ENCODE measurements around the gene SGPL1. TPM values are rescaled to one million over a fixed set of nuclear protein-coding genes. Genes with fewer than 3 reads are reported as not detected.

SGPL1 gene
- total and polyA plus RNA-seq, 10 of the 15 experiments (the other 5 are each of a cell fraction or from before 2014, with no cell fraction given): 4.9 to 20.7 (median 10.6) TPM

DNA sequence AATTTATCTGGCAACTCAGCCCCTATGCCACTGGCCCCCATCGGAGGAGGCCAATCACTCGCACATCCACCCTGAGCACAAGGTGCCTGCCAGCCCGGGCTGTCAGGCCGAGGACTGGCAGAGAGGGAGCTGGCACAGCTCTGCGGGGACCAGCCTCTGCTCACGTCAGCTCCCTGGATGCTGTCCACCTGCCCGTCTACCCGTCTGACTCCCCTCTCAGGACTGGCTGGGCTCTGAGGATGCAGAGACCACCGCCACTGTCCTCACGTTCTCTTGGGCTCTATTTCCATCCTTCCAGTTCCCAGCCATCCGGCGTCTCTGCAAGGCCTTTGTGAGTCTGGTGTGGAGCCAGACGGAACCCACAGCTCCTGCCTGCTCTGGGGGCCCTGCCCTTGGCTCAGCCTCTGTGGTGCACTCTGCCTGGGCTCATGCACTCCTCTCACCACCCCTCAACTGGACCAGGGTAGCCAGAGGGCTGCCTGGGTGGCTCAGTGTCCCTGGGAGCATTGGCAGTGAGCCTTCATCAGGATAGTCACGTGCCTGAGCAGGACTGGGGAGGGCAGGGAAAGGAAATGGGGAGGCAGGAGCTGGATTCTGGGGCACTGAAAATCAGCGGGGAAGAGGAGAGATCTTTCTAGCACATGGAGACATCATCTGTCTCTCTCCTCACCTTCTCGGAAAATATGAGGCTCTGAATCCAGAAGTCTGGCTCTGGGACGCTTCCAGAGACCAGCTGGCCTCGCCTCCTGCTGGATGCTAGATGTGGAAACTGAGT, 110.7 kb downstream of the SGPL1 start:
- intact Hi-C loops (cut with micrococcal nuclease; ENCODE audit: unreplicated experiment) (loop anchor here (5.0 to 10.0 kb wide), 2 partner anchors 118 to 341 kb away; no protein-coding TSS in a partner anchor), in situ Hi-C loops (cut with MboI) (no loop called here)
- no TSS peak for BruUV-seq (replicated peaks)
- H3K36me3 ChIP-seq (ENCODE audit: control insufficient read depth in 2 of 2, insufficient read depth in 2 of 2, low read length in 1 of 2): no peaks in the 10 kb centered on the region
- FAIRE-seq (no peak), DNase-seq (ENCODE audit: low read depth, low spot score) (no peak), ATAC-seq (no peak)
- H2AFZ ChIP-seq (ENCODE audit: control insufficient read depth, low read depth, low read length): no peak overlapping the region
- SMC1A ChIA-PET (ENCODE audit: uncharacterized antibody, unreplicated experiment): interaction anchor here (1.1 kb wide), 1 partner anchor 61 kb away, joined by 3 read pairs; no protein-coding TSS in a partner anchor
- TF ChIP-seq, protein P1, sequence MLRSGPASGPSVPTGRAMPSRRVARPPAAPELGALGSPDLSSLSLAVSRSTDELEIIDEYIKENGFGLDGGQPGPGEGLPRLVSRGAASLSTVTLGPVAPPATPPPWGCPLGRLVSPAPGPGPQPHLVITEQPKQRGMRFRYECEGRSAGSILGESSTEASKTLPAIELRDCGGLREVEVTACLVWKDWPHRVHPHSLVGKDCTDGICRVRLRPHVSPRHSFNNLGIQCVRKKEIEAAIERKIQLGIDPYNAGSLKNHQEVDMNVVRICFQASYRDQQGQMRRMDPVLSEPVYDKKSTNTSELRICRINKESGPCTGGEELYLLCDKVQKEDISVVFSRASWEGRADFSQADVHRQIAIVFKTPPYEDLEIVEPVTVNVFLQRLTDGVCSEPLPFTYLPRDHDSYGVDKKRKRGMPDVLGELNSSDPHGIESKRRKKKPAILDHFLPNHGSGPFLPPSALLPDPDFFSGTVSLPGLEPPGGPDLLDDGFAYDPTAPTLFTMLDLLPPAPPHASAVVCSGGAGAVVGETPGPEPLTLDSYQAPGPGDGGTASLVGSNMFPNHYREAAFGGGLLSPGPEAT (IDR thresholded peaks at IDR 0.05; ENCODE audit: low read depth): no peak
- TF ChIP-seq, protein P2, sequence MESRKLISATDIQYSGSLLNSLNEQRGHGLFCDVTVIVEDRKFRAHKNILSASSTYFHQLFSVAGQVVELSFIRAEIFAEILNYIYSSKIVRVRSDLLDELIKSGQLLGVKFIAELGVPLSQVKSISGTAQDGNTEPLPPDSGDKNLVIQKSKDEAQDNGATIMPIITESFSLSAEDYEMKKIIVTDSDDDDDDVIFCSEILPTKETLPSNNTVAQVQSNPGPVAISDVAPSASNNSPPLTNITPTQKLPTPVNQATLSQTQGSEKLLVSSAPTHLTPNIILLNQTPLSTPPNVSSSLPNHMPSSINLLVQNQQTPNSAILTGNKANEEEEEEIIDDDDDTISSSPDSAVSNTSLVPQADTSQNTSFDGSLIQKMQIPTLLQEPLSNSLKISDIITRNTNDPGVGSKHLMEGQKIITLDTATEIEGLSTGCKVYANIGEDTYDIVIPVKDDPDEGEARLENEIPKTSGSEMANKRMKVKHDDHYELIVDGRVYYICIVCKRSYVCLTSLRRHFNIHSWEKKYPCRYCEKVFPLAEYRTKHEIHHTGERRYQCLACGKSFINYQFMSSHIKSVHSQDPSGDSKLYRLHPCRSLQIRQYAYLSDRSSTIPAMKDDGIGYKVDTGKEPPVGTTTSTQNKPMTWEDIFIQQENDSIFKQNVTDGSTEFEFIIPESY (IDR thresholded peaks at IDR 0.05): no peak
- TF ChIP-seq SIN3A (IDR thresholded peaks at IDR 0.05; ENCODE audit: low read depth, low read length) (no peak), SREBF2 (IDR thresholded peaks at IDR 0.05; ENCODE audit: low read length) (no peak)
- H3K4me2 ChIP-seq (ENCODE audit: control insufficient read depth, insufficient read depth): no peak overlapping the region
- H3K9ac ChIP-seq (ENCODE audit: control insufficient read depth, insufficient read depth, low read length): no peak overlapping the region
- CTCF ChIA-PET: interaction anchor here (1.0 to 5.0 kb wide), 9 partner anchors 24 to 290 kb away, joined by 3 to 22 read pairs (median 4); no protein-coding TSS in a partner anchor
- no peaks in the 10 kb centered on the region for H3K4me1 ChIP-seq (ENCODE audit: control insufficient read depth, insufficient read depth, low read length)
- no peaks in the 10 kb centered on the region for H3K9me3 ChIP-seq (replicated peaks; ENCODE audit: control insufficient read depth, insufficient read depth, low read length)
- no peaks in the 10 kb centered on the region; a peak in 3 of 4 replicates for H3K27me3 ChIP-seq (replicated peaks in 1 of 2; ENCODE audit: control insufficient read depth in 2 of 2, insufficient read depth in 2 of 2, low read length in 1 of 2)
- 39% methylated on average over 18 of the region's 18 CpGs for WGBS (ENCODE audit: insufficient coverage, insufficient replicate concordance, low lambda C conversion rate, missing lambda C conversion rate)
- no peak overlapping the region for H3K4me3 ChIP-seq
- H4K20me1 ChIP-seq (ENCODE audit: control insufficient read depth, insufficient read depth): no peaks in the 10 kb centered on the region
- no peaks in the 10 kb centered on the region for H3K79me2 ChIP-seq (ENCODE audit: control insufficient read depth, insufficient read depth, low read length)
- no peak overlapping the region for H3K27ac ChIP-seq (ENCODE audit: control insufficient read depth, insufficient read depth)
- POLR2A ChIA-PET: no interaction called here
- RAD21 ChIA-PET (ENCODE audit: unreplicated experiment): interaction anchor here (0.6 kb wide), 1 partner anchor 137 kb away, joined by 3 read pairs; no protein-coding TSS in a partner anchor

All from GM12878 (cell line).